NCI-H69 (cell line): ENCODE data around the gene JMJD1C.
"Not testable (repeated sequence)": the region's sequence is repeated elsewhere in the genome, so short reads cannot be mapped to it uniquely, and the experiment has no call there.

Experiments used
- DNase-seq: peaks from one replicate; lab custom pipeline; 2025; lab: John Stamatoyannopoulos, UW

The JMJD1C gene

DNA sequence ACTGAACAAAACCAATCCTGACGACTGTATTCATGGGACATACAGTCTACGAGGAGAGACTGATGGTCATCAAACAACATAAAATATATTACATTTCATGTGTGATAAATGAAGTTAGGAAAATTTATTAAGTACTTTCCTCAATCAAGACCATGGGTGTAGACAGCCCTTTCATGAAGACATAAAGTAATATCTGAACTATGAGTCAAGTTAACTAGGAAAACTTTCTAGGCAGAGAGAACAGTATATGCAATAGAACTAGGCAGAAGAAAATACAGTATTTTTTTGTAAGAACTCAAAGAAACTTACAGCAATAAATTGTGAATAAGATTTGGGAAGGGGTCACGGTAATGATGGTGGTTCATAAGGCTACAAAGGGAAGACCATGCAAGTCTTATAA lies 112.8 kb downstream of the JMJD1C start:
- DNase-seq, result no peak

DNA sequence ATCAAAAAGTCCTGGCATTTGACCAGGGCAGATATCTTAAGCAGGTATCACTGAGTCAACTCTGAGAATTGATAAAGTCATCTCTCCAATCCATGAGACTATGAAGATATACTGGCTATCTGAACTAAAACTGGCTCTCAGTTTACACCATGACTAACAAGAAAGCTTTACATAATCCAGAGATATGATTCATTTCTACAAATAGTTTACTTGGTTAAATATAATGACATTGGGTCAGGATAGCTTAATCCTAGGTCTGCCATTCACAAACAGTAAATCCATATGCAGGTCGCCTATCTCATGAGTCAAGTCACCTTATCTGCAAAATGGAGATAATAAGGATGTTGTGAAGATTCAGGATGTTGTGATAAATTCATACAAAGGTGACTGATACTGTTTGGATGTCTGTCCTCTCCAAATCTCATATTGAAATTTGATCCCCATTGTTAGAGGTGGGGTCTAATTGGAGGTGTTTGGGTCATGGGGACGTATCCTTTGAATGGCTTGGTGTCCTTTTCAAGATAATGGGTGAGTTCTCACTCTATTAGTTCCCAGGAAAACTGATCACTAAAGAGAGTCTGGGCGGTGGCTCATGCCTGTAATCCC lies 117.4 kb downstream of the JMJD1C start:
- no peak for DNase-seq

DNA sequence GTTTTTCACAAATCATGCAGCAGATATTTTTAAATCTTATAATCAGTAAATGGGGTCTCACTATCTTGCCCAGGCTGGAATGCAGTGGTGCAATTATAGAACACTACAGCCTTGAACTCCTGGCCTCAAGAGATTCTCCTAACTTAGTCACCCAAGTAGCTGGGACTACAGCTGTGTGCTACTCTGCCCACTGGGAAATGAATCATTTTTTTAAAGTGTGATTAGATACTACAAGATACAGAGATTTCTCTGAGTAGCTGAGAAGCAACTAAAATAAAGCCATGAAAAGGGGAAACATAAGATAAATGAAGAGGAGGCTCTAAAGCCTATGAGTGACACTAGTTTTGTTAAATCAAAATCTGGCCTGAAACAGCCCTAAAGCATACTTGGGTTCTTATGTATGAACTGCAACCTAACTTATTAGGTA lies 119.7 kb downstream of the JMJD1C start:
- no peak for DNase-seq

DNA sequence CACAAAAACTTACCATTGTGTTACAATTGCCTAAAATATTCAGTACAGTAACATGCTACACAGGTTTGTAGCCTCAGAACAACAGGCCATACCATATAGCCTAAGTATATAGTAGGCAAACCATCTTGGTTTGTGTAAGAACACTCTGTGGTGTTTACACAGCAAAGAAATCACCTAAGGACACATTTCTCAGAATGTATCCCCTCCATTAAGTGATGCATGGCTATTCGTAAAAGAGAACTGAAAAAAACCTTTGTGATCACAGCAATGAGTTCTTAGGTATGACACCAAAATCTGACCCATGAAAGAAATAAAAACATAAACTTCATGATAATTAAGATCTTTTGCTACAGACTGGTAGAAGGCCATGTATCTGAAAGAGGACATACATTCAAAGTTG lies 121.5 kb downstream of the JMJD1C start:
- DNase-seq, result no peak

DNA sequence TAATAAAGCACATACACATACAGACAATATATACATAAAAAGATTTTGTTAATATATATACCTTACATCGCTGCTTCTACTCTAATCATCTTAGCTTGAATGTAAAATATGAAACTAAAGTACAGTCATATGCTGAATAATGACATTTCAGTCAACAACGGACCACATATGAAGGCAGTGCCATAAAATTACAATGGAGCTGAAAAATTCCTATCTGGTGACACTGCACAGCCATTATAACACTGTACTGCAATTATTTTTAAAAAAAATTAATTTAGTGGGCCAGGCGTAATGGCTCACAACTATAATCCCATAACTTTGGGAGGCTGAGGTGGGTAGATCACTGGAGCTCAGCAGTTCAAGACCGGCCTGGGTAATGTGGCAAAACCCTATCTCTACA lies 122.3 kb downstream of the JMJD1C start:
- no peak for DNase-seq

DNA sequence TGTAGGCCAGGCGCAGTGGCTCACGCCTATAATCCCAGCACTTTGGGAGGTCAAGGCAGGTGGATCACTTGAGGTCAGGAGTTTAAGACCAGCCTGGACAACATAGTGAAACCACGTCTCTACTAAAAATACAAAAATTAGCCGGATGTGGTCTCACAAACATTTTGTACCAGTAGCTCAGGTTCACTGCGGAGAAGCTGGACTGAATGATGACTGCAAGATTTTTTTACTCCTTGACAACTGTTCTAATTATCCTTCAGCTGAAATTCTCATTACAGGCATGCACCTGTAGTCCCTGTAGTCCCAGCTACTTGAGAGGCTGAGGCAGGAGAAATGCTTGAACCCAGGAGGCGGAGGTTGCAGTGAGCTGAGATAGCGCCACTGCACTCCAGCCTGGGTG lies 126.1 kb downstream of the JMJD1C start:
- not testable (repeated sequence) for DNase-seq

DNA sequence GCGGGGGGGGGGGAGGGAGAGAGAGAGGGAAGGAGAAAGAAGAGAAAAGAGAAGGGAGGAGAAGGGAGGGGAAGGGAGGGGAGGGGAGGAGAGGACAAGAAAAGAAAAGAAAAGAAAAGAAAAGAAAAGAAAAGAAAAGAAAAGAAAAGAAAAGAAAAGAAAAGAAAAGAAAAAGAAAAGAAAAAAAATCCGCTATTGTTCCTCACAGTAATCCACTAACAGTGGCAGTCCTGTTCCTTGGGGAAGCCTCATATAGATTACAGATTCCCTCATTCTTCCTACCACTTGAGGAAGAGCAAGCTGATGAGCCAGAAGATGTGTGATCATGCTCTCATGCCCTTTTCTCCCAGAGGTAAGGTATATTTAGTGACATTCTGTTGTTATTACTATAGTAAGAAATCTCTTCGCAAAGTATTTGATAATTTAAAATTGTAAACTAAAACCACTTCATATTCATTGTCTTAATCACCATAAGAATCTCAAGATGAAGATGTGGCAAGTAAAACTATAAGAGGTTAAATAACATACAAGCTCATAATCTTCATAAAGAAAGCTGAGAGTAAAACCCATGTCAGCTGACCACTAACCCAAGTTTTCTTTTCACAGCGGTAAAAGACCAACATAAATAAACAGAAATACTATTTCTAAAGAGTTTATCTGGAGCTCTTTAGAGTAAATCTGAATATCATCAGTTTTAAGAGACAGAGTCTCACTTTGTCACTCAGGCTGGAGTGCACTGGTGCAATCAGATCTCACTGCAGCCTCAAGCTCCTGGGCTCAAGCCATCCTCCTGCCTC lies 128.1 kb downstream of the JMJD1C start:
- DNase-seq, result no peak

DNA sequence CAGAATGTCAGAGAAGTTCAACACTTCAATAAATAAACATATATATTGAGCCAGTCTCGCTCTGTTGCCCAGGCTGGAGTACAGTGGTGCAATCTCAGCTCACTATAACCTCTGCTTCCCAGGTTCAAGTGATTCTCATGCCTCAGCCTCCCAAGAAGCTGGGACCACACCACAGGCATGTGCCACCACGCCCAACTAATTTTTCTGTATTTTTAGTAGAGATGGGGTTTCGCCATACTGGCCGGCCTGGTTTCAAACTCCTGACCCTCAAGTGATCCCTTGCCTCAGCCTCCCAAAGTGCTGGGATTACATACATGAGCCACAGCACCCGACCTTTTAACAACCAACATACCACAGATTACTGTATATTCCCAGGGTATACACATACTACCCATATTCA lies 134.2 kb downstream of the JMJD1C start:
- no peak for DNase-seq

DNA sequence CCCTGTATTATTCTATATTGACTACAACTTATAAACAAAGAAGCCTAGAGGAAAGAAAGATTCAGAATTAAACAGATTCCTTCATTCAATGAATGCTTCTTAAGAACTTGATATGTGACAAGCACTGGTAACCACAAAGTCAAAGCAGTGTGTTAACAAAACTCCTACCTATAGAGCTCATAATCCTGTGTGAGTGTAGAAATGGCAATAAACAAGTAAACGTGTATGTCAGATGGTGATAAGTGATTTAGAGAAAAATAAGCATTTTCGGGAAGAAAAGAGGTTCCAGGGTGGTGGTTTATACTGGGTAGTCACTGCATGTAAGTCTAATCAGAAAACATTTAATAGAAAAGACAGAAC lies 141.3 kb downstream of the JMJD1C start:
- DNase-seq, result no peak

DNA sequence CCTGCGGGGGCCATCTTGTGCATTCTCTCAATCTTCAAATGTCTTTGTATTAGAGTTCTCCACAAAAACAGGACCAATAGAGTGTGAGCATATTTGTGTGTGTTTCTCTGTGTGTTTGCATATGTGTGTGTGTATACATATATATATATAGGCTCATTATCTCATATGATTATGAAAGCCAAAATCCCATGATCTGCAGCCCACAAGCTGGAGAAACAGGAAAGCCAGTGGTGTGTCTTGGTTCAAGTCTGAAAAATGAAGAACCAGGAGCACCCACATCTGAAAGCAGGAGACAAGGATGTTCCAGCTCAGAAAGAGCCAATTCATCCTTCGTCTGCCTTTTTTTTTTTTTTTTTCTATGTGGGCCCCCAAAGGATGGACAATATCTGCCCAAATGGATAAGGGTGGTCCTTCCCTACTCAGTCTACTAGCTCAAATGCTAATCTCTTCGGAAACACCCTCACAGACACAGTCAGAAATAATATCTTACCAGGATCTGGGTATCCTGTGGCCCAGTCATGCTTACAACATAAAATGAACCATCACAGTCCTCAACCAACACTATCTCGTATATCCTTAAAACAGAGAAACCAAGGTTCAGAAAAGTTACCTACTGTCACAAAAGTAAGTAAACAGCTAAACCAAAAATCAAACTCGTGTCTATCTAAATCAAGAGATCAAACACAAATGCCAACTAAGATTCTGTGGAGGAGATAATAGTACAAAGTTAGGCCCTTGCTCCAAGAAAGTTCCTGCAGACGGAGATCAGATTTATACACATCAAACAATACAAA lies 141.9 kb downstream of the JMJD1C start:
- DNase-seq, result no peak

DNA sequence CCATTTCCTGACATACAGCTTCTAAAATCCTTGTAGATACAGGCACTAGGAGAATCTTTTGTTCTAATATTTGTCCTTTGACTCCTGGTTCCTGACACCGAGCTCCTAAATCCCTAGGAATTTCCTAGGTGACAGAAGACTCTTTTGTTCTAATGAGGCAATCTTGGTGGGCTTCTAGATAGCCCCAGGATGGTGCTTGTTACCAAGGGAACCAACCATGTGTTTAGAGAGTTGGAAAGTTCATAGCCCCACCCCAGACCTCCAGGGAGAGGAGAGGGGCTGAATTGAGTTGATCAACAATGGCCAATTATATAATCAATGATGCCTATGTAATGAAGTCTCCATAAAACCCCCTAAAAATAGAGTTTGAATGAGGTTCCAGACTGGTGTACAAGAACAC lies 145.1 kb downstream of the JMJD1C start:
- DNase-seq, result no peak

DNA sequence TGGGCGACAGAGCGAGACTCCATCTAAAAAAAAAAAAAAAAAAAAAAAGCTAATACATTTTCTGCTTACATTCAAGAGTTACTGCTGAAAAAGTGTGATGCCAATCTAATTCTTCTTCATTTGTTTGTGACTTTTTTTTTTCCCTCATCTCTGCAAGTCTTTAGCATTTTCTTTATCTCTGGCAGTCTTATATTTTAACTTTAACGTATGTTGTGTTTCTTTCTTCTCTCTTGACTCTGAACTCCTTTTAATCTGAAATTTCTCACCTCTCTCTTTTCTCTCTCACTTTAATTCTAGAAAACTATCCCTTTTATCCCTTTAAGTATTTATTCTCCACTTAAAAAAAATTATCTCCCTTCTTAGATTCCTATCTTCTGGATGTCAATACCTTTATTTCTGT lies 146.5 kb downstream of the JMJD1C start:
- no peak for DNase-seq

DNA sequence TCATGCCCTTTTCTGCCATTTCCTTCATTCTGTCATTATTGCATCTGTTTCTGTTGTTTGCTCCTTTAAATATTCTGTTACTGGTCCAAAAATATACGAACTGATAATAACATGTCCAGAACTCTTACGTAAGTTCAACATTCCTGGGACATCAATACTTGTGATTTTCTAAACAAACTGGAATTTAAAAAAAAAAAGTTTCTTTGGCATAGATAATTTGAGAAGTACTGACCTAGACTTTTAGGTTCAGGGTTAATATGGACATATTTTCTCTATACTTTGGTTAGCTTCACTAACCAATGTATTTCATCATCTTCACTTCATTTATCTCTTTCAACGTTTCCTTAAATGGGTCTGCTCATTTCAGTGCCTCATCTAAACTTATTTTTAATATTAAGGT lies 147.3 kb downstream of the JMJD1C start:
- DNase-seq, result no peak

DNA sequence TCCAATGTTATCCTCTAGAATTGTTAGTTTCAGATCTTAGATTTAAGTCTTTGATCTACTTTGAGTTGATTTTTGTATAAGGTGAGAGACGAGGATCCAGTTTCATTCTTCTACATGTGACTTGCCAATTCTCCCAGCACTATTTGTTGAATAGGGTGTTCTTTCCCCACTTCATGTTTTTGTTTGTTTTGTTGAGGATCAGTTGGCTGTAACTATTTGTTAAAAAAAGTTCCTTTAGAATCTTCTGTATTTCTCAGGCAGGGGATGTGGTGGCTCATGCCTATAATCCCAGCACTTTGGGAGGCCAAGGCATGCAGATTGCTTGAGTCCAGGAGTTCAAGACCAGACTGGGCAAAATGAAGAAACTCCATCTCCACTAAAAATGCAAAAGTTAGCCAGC lies 151.8 kb downstream of the JMJD1C start:
- DNase-seq, result no peak

DNA sequence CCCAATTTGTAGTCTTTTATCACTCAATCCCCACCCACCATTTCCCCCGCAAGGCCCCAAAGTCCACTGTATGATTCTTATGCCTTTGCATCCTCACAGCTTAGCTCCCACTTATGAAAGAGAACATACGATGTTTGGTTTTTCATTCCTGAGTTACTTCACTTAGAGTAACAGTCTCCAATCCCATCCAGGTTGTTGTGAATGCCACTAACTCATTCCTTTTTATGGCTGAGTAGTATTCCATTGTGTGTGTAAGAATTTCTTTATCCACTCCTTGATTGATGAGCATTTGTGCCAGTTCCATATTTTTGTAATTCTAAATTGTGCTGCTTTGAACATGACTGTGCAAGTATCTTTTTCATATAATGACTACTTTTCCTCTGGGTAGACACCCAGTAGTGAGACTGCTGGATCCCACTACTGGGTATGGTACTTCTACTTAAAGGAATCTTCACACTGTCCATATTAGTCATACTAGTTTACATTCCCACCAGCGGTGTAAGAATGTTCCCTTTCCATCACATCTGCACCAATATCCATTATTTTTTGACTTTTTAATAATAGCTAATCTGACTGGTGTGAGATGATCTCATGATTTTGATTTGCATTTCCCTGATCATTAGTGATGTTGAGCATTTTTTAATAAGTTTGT lies 152.6 kb downstream of the JMJD1C start:
- no peak for DNase-seq

DNA sequence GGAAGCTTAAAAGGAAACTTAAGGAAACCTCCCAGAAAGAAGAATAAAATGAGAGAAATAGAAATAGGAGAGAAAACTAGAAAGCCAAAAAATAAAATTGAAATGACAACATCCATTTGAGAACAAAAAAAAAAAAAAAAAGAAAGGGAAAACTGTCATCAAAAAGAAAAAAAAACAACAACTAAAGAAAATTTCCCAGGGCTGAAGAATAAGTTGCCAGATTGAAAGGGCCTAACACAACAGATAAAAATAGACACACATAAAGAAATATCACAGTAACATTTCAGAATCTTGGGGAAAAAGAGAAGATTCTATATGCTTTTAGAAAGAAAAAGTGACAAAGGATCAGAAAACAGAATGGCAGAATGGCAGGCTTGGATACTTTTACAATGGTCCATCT lies 157.1 kb downstream of the JMJD1C start:
- DNase-seq, result no peak

DNA sequence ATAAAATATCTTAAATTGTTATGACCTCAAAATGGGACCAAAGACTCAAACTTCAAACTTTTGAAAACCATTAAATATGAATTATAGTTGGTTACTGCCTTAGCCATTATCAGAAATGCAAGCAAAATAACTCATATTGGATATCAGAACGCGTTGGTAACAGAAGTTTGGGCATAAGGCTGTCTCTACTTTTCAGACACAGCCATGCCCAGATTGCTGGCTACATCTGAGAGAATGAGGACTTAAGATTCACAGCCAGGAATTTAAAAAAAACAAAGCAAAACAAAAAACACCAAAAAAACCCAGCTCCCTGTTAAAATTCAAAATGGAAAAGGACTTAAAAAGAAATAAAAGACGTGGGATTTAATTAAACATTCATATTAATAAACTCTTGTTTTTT lies 161.6 kb downstream of the JMJD1C start:
- no peak for DNase-seq

DNA sequence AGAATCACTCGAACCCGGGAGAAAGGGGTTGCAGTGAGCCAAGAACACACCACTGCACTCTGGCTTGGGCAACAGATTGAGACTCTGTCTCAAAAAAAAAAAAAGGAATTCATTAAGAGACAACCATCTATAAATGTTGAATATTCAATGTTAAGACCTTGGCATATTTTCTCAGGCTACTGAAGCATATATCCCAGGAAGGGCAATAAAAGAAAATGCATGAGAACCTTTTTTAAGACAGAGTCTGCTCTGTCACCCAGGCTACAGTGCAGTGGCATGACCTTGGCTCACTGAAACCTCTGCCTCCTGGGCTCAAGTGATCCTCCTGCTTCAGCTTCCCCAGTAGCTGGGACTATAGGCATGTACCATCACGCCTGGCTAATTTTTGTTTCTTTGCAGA lies 165.0 kb downstream of the JMJD1C start:
- DNase-seq, result no peak

DNA sequence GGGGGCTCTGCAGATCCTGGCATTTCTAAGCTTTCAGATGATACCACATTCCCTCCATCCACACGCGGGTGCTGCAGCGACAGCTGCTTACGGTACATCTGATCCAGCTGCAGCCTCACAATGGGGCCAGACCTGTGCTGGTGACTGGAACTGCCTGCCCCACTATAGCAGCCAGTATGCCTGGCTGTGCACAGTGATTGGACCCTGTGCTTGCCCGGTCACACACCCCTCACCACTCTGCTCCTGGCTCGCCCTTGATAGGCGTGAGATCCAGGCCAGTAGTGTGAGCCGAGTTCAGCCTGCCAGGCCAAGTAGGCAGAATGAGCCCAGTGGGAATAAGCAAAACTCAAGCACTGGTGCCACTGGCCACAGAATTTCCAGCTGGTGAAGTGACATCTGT lies 167.8 kb downstream of the JMJD1C start:
- DNase-seq, result no peak

DNA sequence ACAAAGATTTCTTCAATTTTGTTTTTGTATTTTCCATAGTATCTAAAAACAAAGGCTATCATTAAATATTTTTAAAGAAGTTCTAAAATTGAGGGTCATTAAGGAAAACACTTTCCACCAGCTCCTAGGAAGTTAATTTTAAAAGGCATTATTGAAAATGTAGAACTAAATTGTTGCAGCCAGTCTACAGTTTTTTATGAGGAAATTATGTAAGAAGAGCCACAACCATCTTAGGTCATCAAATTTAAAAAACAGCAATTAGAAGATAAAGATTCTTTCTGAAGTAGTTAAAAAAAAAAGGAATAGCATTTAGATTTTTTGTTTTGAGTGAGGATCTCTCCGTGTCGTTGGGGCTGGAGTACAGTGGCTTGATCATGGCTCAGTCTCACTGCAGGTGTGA lies 171.0 kb downstream of the JMJD1C start:
- DNase-seq, result no peak

DNA sequence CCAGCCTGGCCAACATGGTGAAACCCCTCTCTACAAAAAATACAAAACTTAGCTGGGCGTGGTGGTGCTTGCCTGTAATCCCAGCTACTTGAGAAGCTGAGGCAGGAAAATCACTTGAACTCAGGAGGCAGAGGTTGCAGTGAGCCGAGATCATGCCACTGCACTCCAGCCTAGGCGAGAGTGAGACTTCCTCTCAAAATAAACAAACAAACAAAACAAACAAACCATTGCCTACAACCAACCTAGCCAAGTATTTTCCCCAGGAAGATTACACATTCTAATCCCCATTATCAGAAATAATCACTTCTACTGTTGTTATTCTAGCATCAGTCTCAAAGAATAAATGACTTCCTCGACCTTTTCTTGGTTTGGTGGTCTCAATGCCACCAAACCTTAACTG lies 172.9 kb downstream of the JMJD1C start:
- not testable (repeated sequence) for DNase-seq

DNA sequence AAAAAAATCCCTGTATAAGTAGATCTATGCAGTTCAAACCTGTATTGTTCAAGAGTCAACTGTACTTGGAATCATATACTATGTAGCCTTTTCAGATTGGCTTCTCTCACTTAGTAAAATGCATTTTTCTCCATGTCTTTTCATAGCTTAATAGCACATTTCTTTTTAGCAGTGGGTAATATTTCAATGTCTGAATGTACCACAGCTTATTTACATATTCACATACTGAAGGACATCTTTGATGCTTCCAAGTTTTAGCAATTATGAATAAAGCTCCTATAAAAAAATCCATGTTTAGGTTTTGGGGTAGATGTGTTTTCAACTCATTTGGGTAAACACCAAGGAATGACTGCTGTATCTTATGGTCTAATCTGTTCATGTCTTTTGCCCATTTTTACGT lies 177.6 kb downstream of the JMJD1C start:
- no peak for DNase-seq
